SKM-1 treated with dmso at 0.1 percent for 144 hours (cell line): ENCODE measurements around the gene ECHS1.
A peak's percentile ranks its signal among the peaks of the same experiment; 100 is the strongest.
"Not testable (repeated sequence)": the region's sequence is repeated elsewhere in the genome, so short reads cannot be mapped to it uniquely, and the experiment has no call there.

Source experiments
- DNase-seq: peaks from one replicate; lab custom pipeline; 2025; ENCODE audit not compliant: unreplicated experiment; lab: John Stamatoyannopoulos, UW

The ECHS1 gene

GRCh38 chr10:133379152-133379800, 6.1 kb upstream of the ECHS1 start, which contains the start of gene PAOX:
Gene PAOX (plus strand): TSS chr10:133379262. CDS start chr10:133379317, 55 bp downstream.
- DNase-seq: no peak

- DNase-seq: peak; percentile 27
Measured at GRCh38 chr10:133378251-133379096, 5.3 kb upstream of the ECHS1 start.

GRCh38 chr10:133377818-133378250, 4.7 kb upstream of the ECHS1 start:
- no peak for DNase-seq

GRCh38 chr10:133377025-133377817, 4.1 kb upstream of the ECHS1 start:
- DNase-seq: no peak

GRCh38 chr10:133376183-133376582, 3.0 kb upstream of the ECHS1 start:
- not testable (repeated sequence) for DNase-seq

- no peak for DNase-seq
Measured at GRCh38 chr10:133375357-133376115, 2.4 kb upstream of the ECHS1 start.

- no peak for DNase-seq
Measured at GRCh38 chr10:133372507-133372906, 647 bp downstream of the ECHS1 start.

- no peak for DNase-seq
Measured at GRCh38 chr10:133370030-133370786, 2.9 kb downstream of the ECHS1 start.

GRCh38 chr10:133368153-133368552, 5.0 kb downstream of the ECHS1 start:
- no peak for DNase-seq

GRCh38 chr10:133367461-133367860, 5.7 kb downstream of the ECHS1 start:
- not testable (repeated sequence) for DNase-seq

GRCh38 chr10:133366751-133367150, 6.4 kb downstream of the ECHS1 start:
- no peak for DNase-seq

- no peak for DNase-seq
Measured at GRCh38 chr10:133366130-133366478, 7.0 kb downstream of the ECHS1 start.

- no peak for DNase-seq
Measured at GRCh38 chr10:133365461-133366129, 7.6 kb downstream of the ECHS1 start.

GRCh38 chr10:133364645-133365431, 8.3 kb downstream of the ECHS1 start:
- DNase-seq: no peak

- no peak for DNase-seq
Measured at GRCh38 chr10:133362846-133363245, 10.3 kb downstream of the ECHS1 start.

- DNase-seq: no peak
Measured at GRCh38 chr10:133361773-133362441, 11.2 kb downstream of the ECHS1 start.

GRCh38 chr10:133361227-133361626, 11.9 kb downstream of the ECHS1 start:
- no peak for DNase-seq

- DNase-seq: no peak
Measured at GRCh38 chr10:133359972-133360610, 13.1 kb downstream of the ECHS1 start.
